ENCODE measurements around the gene SLC18A3.

SLC18A3 gene

DNA sequence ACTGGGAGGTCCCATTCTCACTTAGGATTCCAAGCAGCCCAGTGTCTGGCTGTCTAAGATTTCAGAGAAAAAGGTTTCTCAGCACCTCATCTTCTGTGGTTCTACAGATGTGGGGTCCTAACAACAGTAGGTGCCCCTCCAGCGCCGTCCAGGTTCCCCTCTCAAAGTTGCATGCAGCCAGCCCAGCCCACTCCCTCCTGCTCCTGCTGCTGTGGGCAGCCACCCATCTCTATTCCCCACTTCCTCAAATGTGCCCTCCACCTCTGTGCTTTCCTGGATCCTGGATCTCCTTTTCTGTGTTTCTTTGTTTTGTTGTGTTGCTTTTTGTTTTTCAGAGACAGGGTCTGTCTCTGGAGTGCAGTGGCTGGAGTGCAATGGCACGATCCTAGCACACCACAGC, 13.3 kb upstream of the SLC18A3 start:
- DNase-seq, result no peak

DNA sequence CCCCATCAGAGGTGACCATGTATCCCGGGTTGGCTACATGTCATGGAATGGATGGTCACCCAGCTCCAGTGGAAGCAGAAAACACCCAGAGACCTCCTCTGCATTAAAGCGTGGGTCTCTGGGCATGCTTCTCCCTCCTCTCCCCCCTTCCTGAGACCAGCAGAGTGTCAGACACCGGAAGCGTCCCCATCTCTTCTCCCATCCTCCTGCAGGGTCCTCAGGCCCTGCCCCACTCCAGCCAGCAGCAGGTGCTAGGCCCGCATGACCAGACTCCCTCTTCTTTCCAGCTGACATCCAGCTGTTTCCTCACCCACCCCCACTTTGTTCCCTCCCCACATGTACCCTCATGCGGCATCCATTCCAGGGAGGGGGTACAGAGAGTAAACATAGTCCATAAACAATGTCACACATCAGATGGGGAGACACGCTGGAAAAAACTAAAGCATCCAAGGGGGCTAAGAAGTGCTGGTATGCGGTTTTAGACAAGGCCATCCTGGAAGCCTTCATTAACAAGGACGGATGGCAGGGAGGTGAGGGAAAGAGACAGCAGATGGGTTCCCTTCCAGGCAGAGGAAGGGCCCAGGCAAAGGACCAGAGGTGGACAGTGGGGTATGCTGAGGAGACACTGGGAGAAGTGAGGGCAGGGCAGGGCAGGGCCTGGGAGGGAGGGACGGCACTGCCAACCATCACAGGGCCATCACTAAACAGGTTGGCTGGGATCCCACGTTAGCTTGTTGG, 12.5 kb upstream of the SLC18A3 start:
- DNase-seq, result no peak

DNA sequence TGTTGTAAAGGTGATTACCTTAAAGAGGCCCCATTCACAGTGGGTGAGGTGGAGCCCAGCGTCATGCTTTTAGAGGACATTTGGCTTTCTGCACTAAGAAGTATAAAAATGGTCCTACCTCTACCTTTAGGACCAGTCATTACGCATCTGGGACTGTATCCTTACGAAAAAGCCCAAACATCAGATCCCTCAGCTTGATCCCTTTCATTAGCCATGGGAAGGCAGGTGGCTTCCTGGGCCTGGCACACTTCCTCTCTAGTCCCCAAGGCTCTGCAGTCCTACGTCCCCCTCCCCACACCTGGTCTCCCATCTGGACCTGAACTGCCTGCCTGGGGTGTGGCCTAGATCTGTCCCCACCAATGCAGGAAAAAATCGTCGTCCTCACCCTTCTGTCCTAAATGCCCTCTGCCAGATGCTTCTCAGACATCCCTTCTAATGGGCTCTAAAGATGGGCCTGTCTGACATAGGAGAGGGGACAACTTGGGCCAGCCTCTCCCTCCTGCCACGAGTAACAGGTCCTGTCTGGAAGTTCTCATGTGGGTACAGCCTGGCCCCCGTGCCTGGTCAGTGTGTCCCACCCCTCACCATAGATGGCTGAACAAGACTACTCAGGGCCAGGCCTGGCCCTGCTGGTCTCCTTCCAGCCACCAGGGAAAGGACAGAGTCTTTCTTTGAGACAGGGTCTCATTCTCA, 11.8 kb upstream of the SLC18A3 start:
- no peak for DNase-seq

DNA sequence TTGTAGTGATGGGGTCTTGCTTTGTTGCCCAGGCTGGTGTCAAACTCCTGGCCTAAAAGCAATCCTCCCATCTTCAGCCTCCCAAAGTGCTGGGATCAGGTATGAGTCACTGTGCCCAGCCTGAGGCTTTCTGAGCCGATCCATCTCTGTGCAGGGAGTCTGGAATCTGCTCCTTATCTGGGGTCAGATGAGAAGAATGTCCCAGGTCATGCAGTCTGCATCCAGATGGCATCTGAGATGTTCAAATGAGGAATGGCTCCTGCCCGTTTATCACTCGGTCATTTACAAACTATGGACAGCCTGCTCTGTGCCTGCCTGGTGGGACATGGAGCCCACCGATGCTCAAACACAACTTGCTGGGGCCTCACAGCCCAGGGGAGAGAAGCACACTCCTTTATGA, 11.1 kb upstream of the SLC18A3 start:
- no peak for DNase-seq

DNA sequence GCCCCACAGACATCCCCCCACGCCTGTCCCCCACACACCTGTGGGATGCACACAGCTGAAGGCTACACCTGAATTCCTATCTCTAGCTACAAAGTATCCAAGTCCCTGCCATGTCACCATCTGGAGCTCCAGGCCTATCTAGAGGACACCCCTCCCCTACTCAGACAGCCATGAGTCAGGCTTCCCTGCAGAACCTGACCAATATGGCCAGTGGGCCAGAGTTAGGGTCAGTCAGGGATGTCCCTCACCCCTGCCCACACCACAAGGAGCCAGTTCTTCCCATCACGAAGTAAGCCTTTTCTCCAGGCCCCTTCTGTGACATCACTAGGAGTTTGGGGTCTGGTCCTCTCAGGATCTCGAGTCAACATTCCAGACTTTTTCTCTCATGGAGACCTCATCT, 10.6 kb upstream of the SLC18A3 start:
- DNase-seq, result no peak

DNA sequence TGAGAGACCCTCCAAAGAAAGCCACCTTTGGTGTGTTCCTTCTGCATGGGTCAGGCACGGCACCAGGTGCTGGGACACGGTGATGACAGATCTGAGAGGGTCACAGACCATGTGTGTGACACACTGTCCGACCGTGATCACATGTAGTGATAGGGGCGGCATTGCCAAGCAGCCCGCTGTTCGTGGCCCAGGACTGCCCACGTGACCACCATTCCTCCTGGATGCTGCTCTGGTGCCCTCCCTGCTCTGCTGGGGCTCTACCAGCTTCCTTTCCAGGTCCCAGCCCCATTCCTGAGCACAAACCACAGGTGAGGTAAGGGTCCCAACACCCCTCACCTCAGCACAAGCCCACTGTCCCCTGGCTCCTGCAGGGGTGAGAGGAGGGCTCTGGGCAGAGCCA, 10.1 kb upstream of the SLC18A3 start:
- DNase-seq, result no peak

DNA sequence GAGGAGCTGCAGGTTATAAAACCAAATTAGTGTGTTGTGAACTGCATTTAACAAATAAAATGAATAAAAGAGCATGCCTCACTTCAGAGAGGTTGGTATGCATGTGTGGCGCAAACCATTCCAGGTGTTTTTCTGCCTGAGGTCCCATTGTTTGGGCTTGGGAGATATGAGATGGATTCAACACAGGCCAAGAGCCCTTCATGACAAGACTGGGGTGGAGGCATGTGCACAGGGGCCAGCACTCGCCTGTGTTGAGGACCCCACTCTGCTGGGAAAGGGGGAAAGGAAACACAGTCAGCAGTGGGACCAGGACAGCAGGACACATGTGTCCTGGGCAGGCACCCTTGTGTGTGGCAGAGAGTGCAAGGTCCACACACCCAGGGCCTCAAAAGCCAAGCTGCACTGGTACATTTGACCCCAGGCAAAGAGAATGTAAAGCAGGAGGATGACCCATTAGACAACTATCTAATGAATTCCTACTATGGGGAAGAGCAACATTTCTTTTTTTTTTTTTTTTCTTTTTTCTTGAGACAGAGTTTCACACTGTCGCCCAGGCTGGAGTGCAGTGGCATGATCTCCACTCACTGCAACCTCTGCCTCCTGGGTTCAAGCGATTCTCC, 9.2 kb upstream of the SLC18A3 start:
- no peak for DNase-seq

DNA sequence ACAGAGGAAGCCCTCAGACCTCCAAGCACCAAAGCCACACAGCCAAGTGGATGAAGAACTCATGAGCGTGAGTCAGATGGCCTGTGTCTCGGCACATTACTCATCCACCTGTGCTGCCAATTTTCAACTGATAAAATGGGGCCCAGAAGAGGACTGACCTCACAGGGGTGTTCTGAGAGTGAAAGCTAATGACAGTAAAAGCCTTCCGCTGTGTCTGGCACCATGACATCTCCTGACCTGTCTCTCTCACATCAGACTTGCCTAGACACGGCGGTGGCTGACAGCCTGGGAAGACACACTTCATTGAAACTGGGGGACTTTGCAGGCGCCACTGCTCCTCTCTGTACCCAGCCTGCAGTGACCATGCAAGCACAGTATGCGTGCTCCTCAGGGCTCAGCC, 8.3 kb upstream of the SLC18A3 start:
- no peak for DNase-seq

DNA sequence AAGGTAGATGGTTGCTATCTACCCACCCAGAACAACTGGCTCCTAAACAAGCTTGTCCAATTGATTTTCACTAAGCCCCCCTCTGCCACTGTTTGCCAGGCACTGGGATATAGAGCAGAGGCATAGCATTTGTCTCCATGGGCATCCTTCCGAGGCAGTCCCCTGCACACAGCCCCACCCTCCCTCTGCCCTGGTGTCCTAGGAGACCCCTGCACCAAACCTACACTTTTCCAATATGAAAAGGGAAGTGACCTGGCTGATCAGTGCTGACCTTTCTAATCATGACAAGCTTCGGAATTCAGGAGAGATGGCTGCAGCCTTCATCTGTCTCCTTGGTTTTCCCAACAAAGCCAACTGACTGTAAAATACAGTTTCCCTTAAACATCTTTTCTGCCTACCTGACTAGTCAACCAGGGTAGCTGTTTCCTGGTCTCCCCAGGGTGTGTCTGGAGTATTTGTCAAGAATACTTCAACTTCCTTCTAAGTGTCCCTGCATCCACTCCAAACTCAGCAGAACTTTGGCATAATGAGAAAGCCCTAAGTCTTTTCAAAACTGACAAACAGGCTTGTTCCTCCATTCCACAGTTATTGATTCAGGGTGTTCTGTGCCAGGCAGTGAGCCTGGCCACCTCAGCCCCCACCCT, 7.6 kb upstream of the SLC18A3 start:
- no peak for DNase-seq

DNA sequence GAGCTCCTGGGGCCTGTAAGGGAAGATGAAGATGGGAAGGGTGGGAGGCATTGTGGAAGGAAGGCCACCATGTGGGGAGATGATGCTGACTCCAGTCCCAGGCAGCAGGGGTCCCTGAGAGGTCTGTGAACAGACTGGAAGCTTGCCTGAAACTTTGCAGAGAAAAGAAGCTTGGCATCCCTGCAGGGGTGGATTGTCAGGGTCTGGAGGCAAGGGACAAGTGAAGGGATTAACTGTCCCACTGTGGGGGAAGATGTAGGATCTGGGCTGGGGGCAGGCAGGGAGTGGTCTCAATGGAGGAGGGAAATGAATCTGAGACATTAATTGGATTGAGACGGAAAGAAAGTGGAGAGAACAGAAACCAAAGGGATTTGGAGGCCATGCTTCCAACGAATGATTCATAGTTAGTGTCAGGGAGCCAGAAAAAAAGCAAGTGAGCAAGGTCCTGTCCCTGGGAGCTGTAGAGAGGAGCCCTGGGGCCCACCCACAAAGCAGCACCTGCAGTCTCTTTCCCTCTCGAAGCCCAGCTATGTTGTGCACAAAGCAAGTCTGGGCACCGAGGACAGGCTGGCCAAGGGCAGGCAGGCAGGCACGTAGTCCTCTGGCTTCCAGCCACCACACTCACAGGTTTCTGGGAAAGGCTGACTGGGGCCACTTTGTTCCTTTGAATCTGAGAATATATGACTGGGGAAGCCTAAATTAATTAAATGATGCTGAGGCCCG, 4.7 kb upstream of the SLC18A3 start:
- DNase-seq, result no peak

DNA sequence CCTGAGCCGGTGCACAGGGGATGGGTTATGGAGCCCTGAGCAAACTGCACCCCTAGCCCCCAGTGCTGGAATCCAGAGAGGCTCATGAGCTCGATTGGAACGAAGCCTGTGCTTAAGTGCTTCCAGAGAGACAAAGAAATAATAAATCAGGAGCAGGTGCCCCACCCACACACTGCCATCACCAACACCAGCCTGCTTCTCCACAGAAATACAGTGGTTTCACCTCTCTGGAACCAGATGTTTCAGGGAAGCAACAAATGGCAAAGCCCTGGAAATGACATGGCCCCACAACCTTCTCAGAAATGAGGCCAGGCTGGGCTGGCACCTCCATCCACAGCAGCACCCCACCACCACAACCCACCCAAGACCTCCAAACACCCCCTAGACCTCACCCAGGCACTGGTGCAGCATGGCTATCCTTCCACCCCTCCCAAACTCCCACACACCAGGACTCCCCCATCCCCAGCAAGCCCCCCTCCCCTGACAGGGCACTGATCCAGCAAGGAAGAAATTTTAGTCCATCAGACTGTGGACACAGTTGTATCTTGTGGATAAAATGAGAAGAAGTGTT, 4.1 kb upstream of the SLC18A3 start:
- no peak for DNase-seq

DNA sequence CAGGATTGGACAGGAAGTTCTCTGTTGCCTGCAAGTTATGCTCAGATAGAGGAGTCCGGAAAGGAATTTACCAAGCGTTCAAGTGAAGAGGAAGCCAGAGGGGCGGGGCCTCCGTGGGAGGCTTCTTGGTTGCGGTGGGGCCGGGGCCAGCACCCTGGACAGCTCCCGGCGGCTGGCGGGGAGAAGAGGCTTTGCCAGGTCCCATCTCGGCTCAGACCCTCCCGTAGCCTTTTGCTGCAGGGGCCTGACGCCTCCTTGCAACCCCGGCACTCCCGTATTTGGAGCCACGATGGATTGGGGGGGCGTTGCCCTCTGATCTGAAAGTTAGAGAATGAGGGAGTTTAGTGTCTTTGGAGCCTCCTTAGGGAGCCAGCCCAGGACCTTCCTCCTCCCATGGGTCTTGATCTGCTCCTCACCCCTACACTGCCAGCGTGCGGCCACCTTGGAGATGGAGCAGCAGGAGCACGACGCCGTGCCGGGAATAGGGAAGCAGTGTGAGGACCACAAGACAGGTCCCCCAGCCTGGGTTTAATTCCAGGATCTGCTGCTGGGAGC, 3.1 kb upstream of the SLC18A3 start:
- DNase-seq, result peak; percentile 45 to 51

DNA sequence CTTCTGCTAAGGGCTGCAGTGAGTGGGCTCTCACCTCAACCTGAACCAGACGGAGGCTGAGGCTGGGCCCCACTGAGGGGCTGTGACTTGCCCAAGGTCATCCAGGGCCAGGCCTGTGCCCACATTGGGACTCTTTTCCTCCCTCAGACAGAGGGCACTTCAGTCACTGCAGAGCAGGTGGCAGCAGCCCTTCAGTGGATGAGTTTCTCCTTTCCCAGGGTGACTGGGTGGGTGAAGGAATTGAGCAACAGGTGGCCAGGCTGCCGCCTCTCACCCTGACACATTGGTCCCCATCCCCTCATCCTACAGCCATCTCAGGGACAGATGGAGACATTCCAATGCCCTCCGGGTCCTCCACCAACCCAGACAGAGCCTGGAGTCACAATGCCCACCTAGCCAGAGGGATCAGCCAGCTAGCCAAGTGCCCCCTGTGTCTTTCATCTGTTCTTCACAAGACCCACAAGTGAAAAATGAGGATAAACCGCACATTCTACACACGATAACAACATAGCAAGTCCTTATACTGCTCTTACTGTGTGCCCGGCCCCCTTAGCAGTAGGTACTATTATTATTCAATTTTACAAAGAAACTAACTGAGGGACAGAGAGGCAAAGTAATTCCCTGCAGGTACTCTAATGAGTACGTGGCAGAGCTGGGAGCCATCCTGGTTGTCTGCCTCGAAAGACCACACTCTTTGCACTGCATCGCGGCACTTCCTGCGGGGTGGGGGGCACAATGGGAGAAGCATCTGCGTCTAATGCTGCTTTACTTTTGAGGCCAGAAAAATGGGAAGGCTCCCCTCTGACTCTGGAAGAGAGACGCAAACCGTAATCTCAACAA, 1.7 kb upstream of the SLC18A3 start:
- DNase-seq, result no peak

DNA sequence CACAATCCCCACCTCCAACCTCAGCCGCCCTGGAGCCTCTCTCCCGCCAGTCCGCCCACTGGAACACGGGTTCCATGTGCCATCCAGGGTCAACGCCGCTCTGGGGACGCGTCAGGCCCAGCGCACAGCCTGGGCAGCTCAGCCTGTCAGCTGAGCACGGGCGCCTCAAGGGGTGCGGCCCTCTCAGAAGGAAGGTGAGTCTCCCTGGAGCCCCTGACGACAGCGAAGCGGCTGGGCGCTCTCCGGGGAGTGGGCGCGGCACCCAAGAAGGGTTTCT, 1.2 kb upstream of the SLC18A3 start:
- no peak for DNase-seq

DNA sequence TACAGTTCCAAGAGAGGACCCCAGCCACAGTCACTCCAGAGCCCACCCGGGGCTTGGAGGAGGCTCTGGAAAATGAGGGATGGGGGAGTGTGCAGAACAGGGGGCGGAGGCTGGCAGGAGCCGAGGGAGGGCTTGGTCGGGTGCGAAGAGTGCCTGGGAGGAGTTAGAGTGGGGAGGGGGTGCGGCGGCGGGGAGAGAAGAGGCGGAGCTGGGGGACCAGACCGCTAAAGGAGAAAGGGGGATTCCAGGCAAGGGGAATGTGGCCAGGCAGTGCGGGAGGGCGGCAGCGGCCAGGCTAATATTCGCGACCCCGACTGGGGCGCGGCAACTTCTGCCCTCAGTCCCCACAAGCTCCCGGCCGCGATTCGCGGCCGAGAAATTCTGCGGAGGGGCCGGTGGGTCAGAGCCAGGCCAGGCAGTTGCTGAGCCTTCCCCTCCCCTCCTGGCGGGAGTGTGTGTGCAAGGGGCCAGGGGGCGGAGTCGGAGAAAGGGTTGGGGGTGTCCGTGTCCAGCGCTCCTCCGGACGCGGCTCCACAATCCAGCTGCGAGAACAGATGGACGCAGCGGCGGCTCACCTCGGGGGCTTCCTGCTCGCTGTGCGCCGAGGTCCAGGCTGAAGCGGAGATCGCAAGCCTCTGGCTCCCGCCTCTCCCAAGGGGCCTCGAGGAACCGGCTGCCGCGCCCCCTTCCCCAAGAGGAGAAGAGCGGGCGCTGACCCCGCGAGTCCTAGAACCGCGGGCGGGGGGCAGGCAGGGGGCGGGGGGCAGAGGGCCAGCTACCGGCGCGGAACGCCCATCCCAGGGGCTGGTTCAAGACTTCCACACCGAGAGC, 612 bp upstream of the SLC18A3 start:
- no peak for DNase-seq

DNA sequence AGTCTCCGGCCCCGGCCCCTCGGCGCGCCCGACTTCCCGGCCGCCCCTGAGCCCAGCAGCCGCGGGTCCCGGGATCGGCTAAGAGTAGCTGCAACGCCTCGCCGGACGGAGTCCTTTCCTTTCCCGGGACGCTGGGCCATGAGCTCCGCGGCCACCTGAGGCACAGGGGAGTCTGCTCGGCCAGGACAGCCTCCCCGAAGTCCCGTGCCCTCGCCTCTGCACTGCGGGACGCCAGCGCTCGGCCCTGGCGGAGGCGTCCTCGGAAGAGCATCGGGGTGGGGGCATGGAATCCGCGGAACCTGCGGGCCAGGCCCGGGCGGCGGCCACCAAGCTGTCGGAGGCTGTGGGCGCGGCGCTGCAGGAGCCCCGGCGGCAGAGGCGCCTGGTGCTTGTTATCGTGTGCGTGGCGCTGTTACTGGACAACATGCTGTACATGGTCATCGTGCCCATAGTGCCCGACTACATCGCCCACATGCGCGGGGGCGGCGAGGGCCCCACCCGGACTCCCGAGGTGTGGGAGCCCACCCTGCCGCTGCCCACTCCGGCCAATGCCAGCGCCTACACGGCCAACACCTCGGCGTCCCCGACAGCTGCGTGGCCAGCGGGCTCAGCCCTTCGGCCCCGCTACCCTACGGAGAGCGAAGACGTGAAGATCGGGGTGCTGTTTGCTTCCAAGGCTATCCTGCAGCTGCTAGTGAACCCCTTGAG, 502 bp downstream of the SLC18A3 start:
- no peak for DNase-seq

DNA sequence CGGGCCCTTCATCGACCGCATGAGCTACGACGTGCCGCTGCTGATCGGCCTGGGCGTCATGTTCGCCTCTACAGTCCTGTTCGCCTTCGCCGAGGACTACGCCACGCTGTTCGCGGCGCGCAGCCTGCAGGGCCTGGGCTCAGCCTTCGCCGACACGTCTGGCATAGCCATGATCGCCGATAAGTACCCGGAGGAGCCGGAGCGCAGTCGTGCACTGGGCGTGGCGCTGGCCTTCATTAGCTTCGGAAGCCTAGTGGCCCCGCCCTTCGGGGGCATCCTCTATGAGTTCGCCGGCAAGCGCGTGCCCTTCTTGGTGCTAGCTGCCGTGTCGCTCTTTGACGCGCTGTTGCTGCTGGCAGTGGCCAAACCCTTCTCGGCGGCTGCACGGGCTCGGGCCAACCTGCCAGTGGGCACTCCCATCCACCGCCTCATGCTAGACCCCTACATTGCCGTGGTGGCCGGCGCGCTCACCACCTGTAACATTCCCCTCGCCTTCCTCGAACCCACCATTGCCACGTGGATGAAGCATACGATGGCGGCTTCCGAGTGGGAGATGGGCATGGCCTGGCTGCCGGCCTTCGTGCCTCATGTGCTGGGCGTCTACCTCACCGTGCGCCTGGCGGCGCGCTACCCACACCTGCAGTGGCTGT, 1.2 kb downstream of the SLC18A3 start:
- DNase-seq, result no peak

DNA sequence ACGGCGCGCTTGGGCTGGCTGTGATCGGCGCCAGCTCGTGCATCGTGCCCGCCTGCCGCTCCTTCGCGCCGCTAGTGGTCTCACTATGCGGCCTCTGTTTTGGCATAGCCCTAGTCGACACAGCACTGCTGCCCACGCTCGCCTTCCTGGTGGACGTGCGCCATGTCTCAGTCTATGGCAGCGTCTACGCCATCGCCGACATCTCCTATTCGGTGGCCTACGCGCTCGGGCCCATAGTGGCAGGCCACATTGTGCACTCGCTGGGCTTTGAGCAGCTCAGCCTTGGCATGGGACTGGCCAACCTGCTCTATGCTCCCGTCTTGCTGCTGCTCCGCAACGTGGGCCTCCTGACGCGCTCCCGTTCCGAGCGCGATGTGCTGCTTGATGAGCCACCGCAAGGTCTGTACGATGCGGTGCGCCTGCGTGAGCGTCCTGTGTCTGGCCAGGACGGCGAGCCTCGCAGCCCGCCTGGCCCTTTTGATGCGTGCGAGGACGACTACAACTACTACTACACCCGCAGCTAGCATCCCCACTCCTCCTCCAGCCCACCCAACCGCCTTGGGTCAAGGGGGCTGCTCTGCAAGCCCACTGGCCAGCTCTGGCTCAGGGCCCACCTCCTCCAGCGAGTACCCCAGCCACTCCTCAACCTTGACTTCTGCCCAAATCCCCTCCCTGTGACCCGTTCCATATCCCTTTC, 1.9 kb downstream of the SLC18A3 start:
- no peak for DNase-seq
